Nucleus accumbens (tissue), 56 donors: Measurements from ENCODE around the gene WWTR1.

ENCODE experiments used
- DNase-seq, 56 donors: peaks; one replicate each; lab custom pipeline; 2025; lab: John Stamatoyannopoulos, UW

WWTR1 gene

GRCh38 chr3:149542375-149543312 lies 115.2 kb downstream of the WWTR1 start:
- no peak for DNase-seq

DNA sequence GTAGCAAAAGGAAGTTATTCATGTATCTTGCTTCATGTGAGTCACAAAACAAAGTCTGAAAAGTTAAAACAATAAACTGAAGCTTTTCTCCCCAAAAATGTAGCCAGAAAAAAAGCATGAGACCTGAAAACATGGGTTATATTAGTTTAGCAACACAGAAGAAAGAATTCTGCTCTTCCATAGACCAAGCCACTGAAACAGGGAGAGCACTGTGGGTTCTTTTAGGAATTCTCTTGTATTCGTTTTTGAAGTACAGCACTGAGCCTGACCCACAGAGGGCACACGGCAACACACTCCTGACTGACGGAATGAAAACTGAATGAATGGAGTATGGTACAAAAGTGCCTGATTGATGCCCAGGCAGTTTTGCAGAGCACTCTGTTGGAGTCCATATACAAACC lies 116.7 kb downstream of the WWTR1 start:
- DNase-seq = no peak

- DNase-seq = no peak
Measured at GRCh38 chr3:149538371-149538770, 119.5 kb downstream of the WWTR1 start.

DNA sequence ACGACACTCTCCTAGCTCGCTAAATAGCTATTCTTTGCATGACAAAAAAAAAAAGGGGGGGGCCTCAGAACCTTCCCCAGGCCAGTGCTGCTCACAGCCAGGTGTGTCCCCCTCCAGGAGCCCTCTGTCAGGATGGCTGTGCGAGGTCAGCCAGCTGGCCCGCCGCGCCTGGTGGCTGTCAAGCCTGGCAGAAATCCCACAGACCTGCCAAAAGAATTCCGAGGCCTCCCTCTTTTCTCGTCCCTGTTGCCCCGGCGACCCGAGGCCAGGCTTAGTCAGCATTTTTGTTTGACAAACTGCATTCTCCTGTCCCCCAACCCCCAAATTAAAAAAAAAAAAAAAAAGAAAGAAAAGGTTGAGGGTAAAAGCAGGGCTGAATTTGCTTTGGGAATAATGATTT lies 121.4 kb downstream of the WWTR1 start:
- peak in 31 of 56 donors; percentile 3 to 62 (median 26) for DNase-seq

DNA sequence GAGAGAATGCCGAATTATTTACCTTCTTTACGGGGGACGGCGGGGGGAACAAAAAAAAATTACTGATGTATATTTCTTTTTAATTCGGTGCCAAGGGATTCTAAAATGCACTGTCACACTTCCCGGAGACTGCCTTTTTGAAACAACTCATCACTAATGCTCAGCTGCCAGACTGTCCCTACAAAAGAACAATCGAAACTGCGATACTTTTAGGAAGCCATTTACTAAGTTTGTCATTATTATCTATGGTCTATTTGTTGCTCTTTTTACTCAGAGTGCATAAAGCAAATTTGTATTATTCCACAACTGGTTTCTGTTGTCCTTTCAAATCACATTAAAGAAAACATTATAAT lies 122.5 kb downstream of the WWTR1 start:
- peak in 1 of 56 donors; percentile 7 for DNase-seq

- peak in 23 of 56 donors; percentile 2 to 50 (median 22) for DNase-seq
Measured at GRCh38 chr3:149534671-149535332, 123.0 kb downstream of the WWTR1 start.

- DNase-seq = no peak
Measured at GRCh38 chr3:149534082-149534481, 123.7 kb downstream of the WWTR1 start.

GRCh38 chr3:149532489-149533180 lies 125.2 kb downstream of the WWTR1 start:
- DNase-seq = peak in 12 of 56 donors; percentile 2 to 49 (median 8)

- DNase-seq = no peak
Measured at GRCh38 chr3:149529099-149529498, 128.7 kb downstream of the WWTR1 start.

DNA sequence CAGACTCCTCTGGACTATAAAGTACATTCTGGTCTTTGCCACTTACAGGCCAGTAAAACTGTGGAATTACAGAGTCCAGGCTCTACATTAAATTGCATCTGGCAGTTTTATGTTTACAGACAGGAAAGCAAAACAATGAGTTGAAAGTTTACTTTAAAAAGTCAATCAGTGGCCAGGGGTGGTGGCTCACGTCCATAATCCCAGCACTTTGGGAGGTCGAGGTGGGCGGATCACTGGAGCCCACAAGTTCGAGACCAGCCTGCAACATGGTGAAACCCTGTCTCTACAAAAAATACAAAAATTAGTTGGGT lies 129.5 kb downstream of the WWTR1 start:
- no peak for DNase-seq

GRCh38 chr3:149527531-149528339 lies 130.1 kb downstream of the WWTR1 start:
- peak in 12 of 56 donors; percentile 1 to 27 (median 10) for DNase-seq

DNA sequence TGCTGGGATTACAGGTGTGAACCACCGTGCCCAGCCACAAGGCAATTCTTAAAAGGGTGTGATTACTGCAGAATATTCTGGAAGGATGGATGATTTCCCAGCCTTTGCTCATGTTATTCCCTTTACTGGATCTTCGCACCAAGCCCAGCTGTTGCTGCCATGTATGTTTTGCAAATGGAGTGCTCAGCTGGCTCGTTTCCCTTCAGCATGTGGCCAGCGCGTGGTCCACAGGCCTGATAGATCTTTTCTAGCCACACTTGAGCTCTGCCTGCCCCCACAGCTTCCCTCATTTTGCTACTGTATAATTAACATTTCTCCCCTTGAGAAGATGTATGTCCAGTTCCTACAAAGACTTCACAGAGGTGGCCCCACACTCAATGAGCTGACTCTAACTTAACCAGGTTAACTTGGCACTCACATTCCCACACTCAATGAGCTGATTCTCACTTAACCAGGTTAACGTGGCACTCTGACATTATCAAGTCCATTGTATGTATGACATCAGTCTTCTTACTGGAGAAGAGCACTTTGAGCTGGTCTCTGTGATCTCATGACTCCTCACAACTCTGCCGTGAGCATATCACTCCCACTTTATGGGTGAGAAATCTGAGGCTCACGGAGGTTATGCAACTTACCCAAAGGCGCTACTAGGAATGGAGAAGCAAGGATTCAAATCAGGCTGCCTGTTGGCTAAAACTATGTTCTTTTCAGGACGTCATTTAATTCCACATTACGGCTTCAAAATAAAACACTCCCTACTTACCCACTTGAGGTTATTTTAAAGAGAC lies 134.1 kb downstream of the WWTR1 start:
- DNase-seq = no peak

DNA sequence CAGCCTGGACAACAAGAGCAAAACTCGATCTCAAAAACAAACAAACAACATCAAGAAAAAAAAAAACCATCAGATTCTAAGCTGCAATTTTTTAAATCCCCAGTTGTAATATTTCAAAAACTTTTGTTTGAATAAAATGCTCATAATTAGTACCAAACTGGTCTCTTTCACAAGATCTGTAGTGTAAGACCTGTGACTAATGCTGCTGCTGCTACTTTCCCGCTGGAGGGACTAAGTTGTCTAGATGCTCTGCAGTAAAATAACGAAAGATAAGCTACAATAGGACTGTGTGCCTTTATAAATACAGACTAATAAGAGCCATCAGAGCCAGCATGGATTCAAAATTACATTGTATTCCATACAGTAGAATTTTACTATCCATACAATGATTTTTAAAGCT lies 137.9 kb downstream of the WWTR1 start:
- no peak for DNase-seq

DNA sequence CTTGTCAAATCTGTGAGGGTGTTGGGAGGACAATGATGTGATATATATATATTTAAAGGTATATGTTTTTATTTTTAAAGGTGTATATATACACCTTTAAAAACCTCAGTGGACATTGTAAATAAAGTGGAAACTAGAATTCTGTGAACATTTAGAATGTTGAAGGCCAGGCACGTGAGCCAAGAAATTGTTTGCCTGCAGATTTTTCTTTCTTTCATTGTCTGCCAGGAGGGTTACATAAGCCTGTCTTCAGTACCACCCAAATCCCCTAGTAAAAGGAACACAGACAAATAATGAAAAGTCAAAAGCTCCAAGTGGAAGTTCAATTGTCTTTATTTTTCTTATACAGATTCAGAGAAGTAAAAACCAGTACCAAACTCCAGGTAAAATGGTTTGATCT lies 140.9 kb downstream of the WWTR1 start:
- no peak for DNase-seq

- no peak for DNase-seq
Measured at GRCh38 chr3:149515249-149515648, 142.6 kb downstream of the WWTR1 start.

GRCh38 chr3:149514471-149514870 lies 143.4 kb downstream of the WWTR1 start:
- DNase-seq = no peak

DNA sequence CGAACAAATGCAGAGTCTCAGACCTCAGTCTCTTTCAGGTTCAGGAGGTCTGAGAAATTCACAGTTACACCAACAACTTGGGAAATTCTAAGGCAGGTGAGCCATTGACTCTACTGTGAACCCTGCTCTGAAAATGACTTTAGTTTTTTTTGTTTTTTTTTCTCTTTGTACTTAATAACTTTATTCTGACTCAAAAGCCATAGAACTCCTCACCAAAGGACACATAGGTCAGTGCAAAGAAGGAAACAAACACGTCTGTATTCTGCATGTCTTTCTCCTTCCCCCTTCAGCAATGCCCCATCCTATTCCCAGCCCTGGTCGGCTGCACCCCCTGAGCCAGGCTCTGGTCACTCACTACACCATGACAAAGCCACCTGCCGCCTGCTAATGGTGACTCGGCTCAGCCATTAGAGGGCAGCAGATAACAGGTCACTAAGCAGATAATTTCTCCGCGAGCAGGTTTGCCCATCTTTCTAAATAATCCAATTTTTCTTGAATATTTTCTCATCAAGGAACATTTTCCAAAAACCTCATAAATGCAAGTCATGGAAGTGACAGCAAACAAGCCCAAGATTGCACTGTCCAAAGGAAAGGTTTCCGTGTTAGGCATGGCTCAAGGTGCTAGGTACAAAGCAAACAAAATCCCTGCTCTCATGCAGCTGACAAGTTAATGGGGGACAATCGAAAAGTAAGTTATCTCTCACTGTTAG lies 145.6 kb downstream of the WWTR1 start:
- peak in 40 of 56 donors; percentile 4 to 71 (median 32) for DNase-seq

DNA sequence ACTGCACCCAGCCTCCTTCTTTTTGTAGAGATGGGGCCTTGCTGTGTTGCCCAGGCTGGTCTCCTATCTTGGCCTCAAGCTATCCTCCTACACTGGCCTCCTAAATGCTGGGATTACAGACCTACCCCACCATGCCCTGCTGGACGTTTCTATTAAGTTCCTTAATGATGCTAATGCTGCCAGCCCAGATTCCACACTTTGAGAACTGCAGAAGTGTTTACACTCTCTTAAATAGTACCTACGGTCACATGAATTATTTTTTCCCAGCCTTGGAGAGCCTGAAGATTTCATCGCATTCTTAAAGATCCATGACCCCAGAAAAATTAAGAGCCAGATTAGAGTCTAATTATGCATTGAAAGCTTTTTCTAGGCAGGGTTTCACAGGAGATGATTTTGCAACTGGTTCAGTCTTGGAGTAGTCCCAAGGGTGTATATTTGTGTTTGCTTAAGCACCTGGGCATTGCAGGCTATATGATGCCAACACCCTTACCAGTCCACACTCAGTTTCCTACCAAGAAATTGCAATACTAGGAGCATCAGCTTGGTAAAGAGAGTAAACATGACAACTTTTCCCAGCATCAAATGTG lies 146.7 kb downstream of the WWTR1 start:
- DNase-seq = no peak

DNA sequence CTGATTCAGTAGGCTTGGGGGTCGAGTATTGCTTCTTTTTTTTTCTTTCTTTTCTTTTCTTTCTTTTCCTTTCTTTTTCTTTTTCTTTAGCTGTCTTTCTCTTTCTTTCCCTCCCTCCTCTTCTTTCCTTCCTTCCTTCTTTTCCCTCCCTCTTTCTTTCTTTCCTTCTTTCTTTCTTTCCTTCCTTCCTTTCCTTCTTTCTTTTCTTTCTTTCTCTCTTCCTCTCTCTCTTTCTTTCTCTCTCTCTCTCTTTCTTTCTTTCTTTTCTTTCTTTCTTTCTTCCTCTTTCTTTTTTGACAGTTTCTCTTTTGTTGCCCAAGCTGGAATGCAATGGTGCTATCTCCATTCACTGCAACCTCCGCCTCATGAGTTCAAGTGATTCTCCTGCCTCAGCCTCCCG lies 147.3 kb downstream of the WWTR1 start:
- no peak for DNase-seq
